GM21423 (cell line): ENCODE measurements around the gene ARMH4.

Experiments
- ATAC-seq: cut with Tn5 transposase; IDR thresholded peaks from one replicate; pipeline ENCODE4 v1.9.1; 2021; ENCODE audit warnings: mild to moderate bottlenecking, moderate library complexity; ENCODE audit not compliant: unreplicated experiment

Gene ARMH4

DNA sequence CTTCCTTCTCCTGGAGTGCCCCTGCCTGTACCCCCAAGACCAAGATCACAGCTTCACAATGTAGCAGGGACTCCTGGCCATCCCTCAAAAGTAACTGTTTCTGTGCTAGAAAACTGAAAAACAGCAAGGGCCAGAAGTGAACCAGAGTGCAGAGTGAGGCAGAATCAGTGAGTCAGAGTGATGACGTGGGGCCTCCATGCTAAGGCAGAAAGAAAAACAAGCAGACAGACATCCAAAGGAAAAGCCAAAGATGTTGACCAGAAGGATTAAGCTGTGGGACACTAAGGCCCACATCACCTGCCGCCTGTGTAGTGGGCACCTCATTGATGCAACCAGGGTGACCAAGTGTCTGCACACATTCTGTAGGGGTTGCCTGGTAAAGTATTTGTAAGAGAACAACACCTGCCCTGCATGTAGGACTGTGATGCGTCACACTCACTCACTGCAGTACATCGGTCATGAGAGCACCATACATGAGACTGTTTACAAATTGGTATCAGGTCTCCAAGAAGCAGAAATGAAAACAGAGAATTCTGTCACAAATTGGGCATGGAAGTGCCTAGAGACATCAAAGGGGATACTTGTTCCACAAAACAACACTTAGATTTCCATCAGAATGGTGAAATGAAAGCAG lies 51.2 kb downstream of the ARMH4 start:
- ATAC-seq: no peak

GRCh38 chr14:58099682-58100081 lies 52.3 kb downstream of the ARMH4 start:
- no peak for ATAC-seq

DNA sequence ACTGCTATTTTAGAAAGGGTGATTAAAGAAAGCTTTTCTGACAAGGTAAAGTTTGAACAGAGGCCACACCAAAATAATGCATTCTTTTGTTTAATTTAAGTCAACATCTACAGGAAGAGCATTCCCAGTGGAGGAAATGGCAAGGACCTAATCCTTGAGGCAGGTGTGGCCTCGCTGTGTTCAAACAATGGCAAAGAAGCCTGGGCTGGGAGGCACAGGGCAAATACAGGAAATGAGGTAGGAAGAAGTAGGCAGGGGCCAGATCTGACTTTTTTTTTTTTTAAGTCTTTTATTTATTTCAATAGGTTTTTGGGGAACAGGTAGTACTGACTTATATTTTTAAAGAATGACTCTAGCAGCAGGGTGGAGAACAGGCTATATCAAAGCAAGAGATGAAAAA lies 53.5 kb downstream of the ARMH4 start:
- no peak for ATAC-seq

GRCh38 chr14:58096731-58097130 lies 55.3 kb downstream of the ARMH4 start:
- no peak for ATAC-seq

- no peak for ATAC-seq
Observed at GRCh38 chr14:58091883-58092630, 60.0 kb downstream of the ARMH4 start.

DNA sequence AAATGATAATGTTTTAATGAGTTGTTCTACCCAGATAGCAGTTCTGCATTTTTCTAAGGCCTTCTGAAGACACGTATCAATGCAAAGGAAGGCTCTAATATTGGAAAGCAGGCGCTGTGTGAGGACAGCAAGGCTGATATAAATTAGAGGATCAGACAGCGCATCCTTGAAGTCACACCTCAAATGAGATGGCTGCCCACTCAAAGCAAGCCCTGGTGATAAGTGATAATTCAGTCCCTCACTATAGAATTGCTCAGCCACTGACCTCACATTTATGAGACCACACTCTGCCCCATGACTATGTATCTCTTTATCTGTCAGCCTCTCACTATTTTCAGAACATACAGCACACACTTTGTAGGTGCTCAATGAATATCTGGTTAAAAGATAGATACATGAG lies 62.4 kb downstream of the ARMH4 start:
- no peak for ATAC-seq

DNA sequence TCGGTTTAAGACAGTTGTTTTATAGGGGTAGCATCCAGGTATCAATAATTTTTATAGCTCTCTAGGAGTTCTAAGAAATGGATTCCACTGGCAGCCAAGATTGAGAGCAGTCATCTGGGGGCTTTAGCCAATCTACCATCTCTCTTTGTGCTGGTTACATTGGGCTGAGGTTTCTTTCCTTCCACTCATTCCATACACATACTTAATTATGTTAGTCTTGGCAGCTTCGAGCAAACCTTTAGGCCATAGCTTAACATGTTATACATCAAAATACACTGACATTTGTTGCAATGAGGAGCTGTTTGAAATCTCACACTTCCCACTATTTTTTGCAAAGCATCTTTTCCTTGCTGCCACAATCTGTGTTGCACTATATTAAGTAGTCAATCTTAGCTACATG lies 63.1 kb downstream of the ARMH4 start:
- ATAC-seq: no peak

DNA sequence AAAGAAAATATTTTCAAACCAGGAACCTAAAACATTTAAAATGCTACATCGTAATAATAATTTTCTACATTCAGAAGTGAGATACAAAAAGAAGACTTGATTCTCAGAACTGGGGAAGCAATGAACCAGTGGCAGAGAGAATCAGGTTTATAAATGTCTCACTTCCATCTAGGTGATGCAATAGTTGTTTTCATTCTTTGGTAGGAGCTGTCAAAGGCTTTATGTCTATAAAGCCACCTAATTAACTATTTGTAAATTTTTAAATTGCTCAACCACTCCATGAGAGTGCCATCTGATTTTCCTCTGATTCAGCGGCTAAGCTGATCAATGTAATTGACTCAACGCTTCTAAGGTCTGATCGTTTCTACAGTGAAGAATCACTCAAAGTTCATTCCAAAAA lies 66.1 kb downstream of the ARMH4 start:
- no peak for ATAC-seq

DNA sequence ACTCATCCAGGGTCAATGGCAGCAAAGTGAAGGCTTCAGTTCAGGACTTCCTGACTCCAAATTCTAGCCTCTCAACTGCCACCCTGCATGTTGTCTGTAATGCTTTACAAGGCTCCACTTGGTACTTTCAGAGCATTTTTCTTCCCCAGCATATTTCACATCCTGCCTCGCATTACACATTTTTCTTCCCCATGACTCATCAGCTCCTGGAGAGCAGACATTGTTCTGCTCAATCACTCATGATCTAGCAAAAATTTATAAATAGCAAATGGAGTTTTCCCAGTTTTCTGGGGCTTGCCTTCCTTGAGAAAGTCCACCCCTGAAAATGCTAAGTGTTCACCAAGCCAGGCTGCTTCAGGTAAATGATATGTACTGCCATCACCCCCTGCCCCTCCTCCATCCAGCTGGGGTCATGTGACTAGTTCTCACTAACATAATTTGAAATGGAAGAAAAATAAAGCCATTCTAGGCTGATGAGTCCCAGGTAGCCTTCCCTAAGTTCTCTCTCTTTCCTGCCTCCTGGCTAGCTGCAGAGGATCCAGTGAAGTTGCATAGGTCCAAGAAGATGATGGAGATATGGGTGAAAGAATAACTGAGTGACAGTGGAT lies 69.4 kb downstream of the ARMH4 start:
- no peak for ATAC-seq

- no peak for ATAC-seq
Observed at GRCh38 chr14:58082011-58082410, 70.0 kb downstream of the ARMH4 start.

DNA sequence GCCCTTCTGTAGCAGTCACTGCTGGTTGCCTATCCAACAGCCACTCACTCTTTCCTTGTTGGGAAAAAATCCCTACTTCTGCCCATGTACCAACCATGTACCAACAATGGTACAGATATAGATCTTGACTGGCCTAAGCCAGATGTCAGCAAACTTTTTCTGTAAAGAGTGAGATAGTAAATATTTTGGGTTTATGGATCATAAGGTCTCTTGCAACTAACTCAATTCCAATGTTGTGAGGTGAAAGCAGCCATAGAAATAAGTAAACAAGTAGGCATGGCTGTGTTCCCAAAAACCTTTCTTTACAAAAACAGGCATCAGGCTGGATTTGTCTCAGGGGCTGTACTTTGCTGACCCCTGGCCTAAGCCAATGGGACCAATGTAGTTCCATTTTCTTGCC lies 73.5 kb downstream of the ARMH4 start:
- no peak for ATAC-seq

GRCh38 chr14:58078068-58078467 lies 73.9 kb downstream of the ARMH4 start:
- ATAC-seq: no peak

- ATAC-seq: no peak
Observed at GRCh38 chr14:58077621-58078020, 74.4 kb downstream of the ARMH4 start.

DNA sequence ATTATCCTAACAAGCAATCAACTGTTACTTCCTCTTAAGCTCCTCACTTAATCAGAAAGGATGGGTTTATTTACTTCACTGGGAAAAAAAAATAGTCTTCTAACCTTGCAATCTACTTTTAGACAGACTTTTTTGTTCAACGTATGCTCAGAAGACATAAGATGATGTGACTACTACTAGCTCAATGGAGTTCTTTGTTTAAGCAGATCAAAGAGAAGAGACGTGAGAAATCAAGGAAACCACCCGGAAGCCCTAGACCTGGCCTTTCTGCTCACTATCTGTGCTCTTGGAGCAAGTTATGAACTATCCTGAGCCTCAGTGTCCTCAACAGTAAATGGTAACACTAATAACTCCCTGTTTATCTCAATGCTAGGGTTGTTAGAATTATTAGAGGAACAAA lies 78.5 kb downstream of the ARMH4 start:
- ATAC-seq: no peak

GRCh38 chr14:58072288-58073071 lies 79.5 kb downstream of the ARMH4 start:
- no peak for ATAC-seq

- ATAC-seq: no peak
Observed at GRCh38 chr14:58071341-58071740, 80.7 kb downstream of the ARMH4 start.

GRCh38 chr14:58068306-58068705 lies 83.7 kb downstream of the ARMH4 start:
- ATAC-seq: no peak

GRCh38 chr14:58066115-58066514 lies 85.9 kb downstream of the ARMH4 start:
- ATAC-seq: no peak

- no peak for ATAC-seq
Observed at GRCh38 chr14:58061581-58061980, 90.4 kb downstream of the ARMH4 start.

DNA sequence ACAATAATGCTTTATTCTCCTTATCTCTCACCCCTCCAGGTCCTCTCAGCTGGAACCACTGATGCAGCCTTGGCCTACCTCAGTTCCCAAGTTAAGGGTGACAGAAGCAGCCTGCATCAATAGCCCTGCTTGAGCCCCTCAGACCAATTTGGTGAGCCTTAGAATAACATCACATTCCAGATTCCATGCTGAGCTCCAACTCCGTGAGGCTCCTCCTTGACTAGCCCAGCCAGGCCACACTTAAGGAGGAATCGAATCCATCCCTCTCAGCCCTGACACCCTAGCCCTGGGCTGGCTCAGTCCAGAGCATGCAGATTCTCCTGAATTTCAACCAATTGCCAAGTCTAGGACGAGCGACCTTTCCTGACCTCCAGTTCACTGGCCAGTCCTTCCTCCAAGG lies 91.1 kb downstream of the ARMH4 start:
- ATAC-seq: no peak

GRCh38 chr14:58060077-58060476 lies 91.9 kb downstream of the ARMH4 start:
- no peak for ATAC-seq

DNA sequence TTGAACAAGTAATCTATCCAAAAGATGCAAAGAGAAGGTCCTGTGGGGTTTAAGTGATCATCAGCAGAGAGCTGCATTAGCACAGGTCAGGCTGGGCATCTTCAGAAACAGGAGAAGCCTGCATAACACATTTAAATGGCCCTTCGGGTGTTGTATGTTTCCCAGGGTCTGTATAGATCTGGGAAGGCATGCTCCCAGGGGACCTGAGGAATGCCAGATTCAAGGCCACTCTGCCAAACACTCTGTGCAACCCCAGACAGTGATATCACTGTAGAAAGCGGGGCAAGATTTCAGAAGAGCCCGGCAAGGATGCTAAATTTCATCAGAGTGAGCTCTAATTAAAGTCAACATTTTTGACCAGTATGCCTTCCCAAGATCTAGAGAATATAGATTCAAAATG lies 92.9 kb downstream of the ARMH4 start:
- no peak for ATAC-seq
